GM12875 (cell line): ENCODE data around the gene PTGER1.

Experiments used
- H3K4me3 ChIP-seq: one replicate; pipeline ENCODE4 v1.5.1; 2011; ENCODE audit warnings: low read depth, low read length, control low read depth
- CTCF ChIP-seq: IDR thresholded peaks from 2 replicates; pipeline ENCODE4 v1.5.1; 2011; ENCODE audit warnings: low read depth, mild to moderate bottlenecking, control low read depth, inconsistent platforms, low read length, moderate library complexity, borderline replicate concordance; ENCODE audit not compliant: insufficient read depth

The PTGER1 gene

GRCh38 chr19:14478113-14478545, 3.0 kb upstream of the PTGER1 start:
- no peak for TF ChIP-seq CTCF
- no peak overlapping the region for H3K4me3 ChIP-seq

- TF ChIP-seq CTCF, result no peak
- no peak overlapping the region for H3K4me3 ChIP-seq
Measured at GRCh38 chr19:14477418-14478112, 2.4 kb upstream of the PTGER1 start.

GRCh38 chr19:14476673-14477401, 1.7 kb upstream of the PTGER1 start:
- TF ChIP-seq CTCF, result no peak
- no peak overlapping the region for H3K4me3 ChIP-seq

GRCh38 chr19:14476327-14476672, 1.1 kb upstream of the PTGER1 start:
- H3K4me3 ChIP-seq, result no peak overlapping the region

GRCh38 chr19:14474827-14475226, 327 bp downstream of the PTGER1 start:
- TF ChIP-seq CTCF, result no peak
- no peak overlapping the region for H3K4me3 ChIP-seq

More at GRCh38 chr19:14476327-14476672, 1.1 kb upstream of the PTGER1 start:
- no peak for TF ChIP-seq CTCF

- no peak overlapping the region for H3K4me3 ChIP-seq
- TF ChIP-seq CTCF, result no peak
Measured at GRCh38 chr19:14473978-14474578, 1.1 kb downstream of the PTGER1 start.
